WTC11 (cell line): Measurements from ENCODE around the gene ADGRG3. TPM values are rescaled to one million over a fixed set of nuclear protein-coding genes. Genes with fewer than 3 reads are reported as not detected.

Experiments
- ATAC-seq: fragments of 200-7000 bp; cut with Tn5 transposase; 2 replicates; pipeline ENCODE4 v1.10.0; 2021; ENCODE audit warnings: mild to moderate bottlenecking, moderate library complexity
- CTCF ChIA-PET: fragments of 300-600 bp; sonication (Branson Sonifier 250); formaldehyde crosslinking; loops from one replicate; lab custom pipeline; 2021; ENCODE audit warnings: antibody characterized with exemption; lab: Charles Lee
- POLR2A ChIA-PET: fragments of 350-600 bp; sonication (Branson Sonifier 250); formaldehyde crosslinking; loops from one replicate; lab custom pipeline; 2021; ENCODE audit warnings: antibody characterized with exemption; lab: Charles Lee
- DNase-seq: peaks from one replicate; pipeline ENCODE4 v3.0.0; 2021; ENCODE audit warnings: low spot score
- H3K27ac Mint-ChIP-seq: 2 replicates; pipeline ENCODE4 v1.8.0; 2021; ENCODE audit warnings: mixed read lengths
- H3K27me3 Mint-ChIP-seq: 2 replicates; pipeline ENCODE4 v1.8.0; 2021; ENCODE audit warnings: low read depth, mild to moderate bottlenecking, moderate library complexity, mixed read lengths
- H3K36me3 Mint-ChIP-seq: 2 replicates; pipeline ENCODE4 v1.8.0; 2021; ENCODE audit warnings: mixed read lengths
- H3K4me1 Mint-ChIP-seq: 2 replicates; pipeline ENCODE4 v1.8.0; 2022; ENCODE audit warnings: mixed read lengths
- H3K4me3 Mint-ChIP-seq: 2 replicates; pipeline ENCODE4 v1.8.0; 2021; ENCODE audit warnings: mild to moderate bottlenecking, moderate library complexity, mixed read lengths
- H3K9me3 Mint-ChIP-seq: 2 replicates; pipeline ENCODE4 v1.8.0; 2021; ENCODE audit warnings: mixed read lengths
- AR ChIP-seq: fragments of 250-450 bp; sonication (Bioruptor Pico); IDR thresholded peaks from 2 replicates; pipeline ENCODE4 v1.9.0; 2021; ENCODE audit warnings: mild to moderate bottlenecking
- ATF2 ChIP-seq: sonication (generic); formaldehyde crosslinking; IDR thresholded peaks from 2 replicates; pipeline ENCODE4 v1.8.1; 2022; ENCODE audit warnings: low read depth, missing genetic modification reagents, borderline replicate concordance
- ERG ChIP-seq: fragments of 250-450 bp; sonication (Bioruptor Pico); IDR thresholded peaks from 2 replicates; pipeline ENCODE4 v1.8.0; 2021; ENCODE audit warnings: mild to moderate bottlenecking
- GRHL2 ChIP-seq: fragments of 250-450 bp; sonication (Bioruptor Pico); IDR thresholded peaks from 2 replicates; pipeline ENCODE4 v1.8.0; 2022; ENCODE audit warnings: mild to moderate bottlenecking, moderate library complexity; ENCODE audit not compliant: insufficient replicate concordance, severe bottlenecking
- KAT7 ChIP-seq: sonication (generic); formaldehyde crosslinking; IDR thresholded peaks from 2 replicates; pipeline ENCODE4 v1.8.1; 2023; ENCODE audit warnings: missing genetic modification reagents, mild to moderate bottlenecking, borderline replicate concordance
- MAX ChIP-seq: sonication (generic); formaldehyde crosslinking; IDR thresholded peaks from 2 replicates; pipeline ENCODE4 v1.8.0; 2022; ENCODE audit warnings: mild to moderate bottlenecking, missing genetic modification reagents
- MLX ChIP-seq: sonication (generic); formaldehyde crosslinking; IDR thresholded peaks from 2 replicates; pipeline ENCODE4 v1.8.1; 2023; ENCODE audit warnings: mild to moderate bottlenecking, missing genetic modification reagents, moderate library complexity
- MXD4 ChIP-seq: fragments of 250-450 bp; sonication (Bioruptor Pico); IDR thresholded peaks from 2 replicates; pipeline ENCODE4 v1.8.0; 2021; ENCODE audit warnings: mild to moderate bottlenecking, moderate library complexity, borderline replicate concordance
- NFYB ChIP-seq: sonication (generic); formaldehyde crosslinking; conservative IDR thresholded peaks from 2 replicates; pipeline ENCODE4 v1.8.0; 2022; ENCODE audit warnings: low read depth, missing genetic modification reagents
- PRRX2 ChIP-seq: fragments of 250-450 bp; sonication (Bioruptor Pico); IDR thresholded peaks from 2 replicates; pipeline ENCODE4 v1.8.0; 2021; ENCODE audit warnings: mild to moderate bottlenecking
- ZMAT4 ChIP-seq: fragments of 250-450 bp; sonication (Bioruptor Pico); IDR thresholded peaks from 2 replicates; pipeline ENCODE4 v1.9.0; 2021; ENCODE audit warnings: mild to moderate bottlenecking
- ZNF138 ChIP-seq: sonication (generic); formaldehyde crosslinking; conservative IDR thresholded peaks from 2 replicates; pipeline ENCODE4 v1.8.1; 2022; ENCODE audit warnings: mild to moderate bottlenecking, moderate library complexity, missing genetic modification reagents
- ZNF219 ChIP-seq: sonication (generic); formaldehyde crosslinking; IDR thresholded peaks from 2 replicates; pipeline ENCODE4 v1.8.0; 2023; ENCODE audit warnings: missing genetic modification reagents, mild to moderate bottlenecking, borderline replicate concordance
- ZNF232 ChIP-seq: sonication (generic); formaldehyde crosslinking; IDR thresholded peaks from 2 replicates; pipeline ENCODE4 v1.8.0; 2022; ENCODE audit warnings: mild to moderate bottlenecking, missing genetic modification reagents
- ZNF423 ChIP-seq: fragments of 250-450 bp; sonication (Bioruptor Pico); IDR thresholded peaks from 2 replicates; pipeline ENCODE4 v2.1.2; 2022; ENCODE audit warnings: mild to moderate bottlenecking, moderate library complexity
- ZNF425 ChIP-seq: fragments of 250-450 bp; sonication (Bioruptor Pico); conservative IDR thresholded peaks from 2 replicates; pipeline ENCODE4 v1.9.0; 2021; ENCODE audit warnings: mild to moderate bottlenecking
- ZNF512 ChIP-seq: sonication (generic); formaldehyde crosslinking; IDR thresholded peaks from 2 replicates; pipeline ENCODE4 v1.8.1; 2022; ENCODE audit warnings: missing genetic modification reagents, borderline replicate concordance
- ZNF532 ChIP-seq: fragments of 250-450 bp; sonication (Bioruptor Pico); IDR thresholded peaks from 2 replicates; pipeline ENCODE4 v1.9.0; 2021; ENCODE audit warnings: mild to moderate bottlenecking, borderline replicate concordance
- total RNA-seq: library from RNA; stranded (reverse); gene quantifications from 3 replicates; pipeline ENCODE4 v1.2.3, GENCODE V29; 2021

The ADGRG3 gene
- total RNA-seq, 1 experiment from 2014 or later = 0.44 TPM

- no peak for TF ChIP-seq ZNF232 (CRISPR knock-in tag)
- no peak for TF ChIP-seq ZMAT4 (CRISPR knock-in tag)
- no peak for TF ChIP-seq ERG (CRISPR knock-in tag)
- no peak for TF ChIP-seq ZNF219 (CRISPR knock-in tag)
- TF ChIP-seq MLX = no peak
These were observed 54.5 kb downstream of the ADGRG3 start (continued) for GRCh38 chr16:57722651-57723050.

- DNase-seq = no peak
- Mint-ChIP-seq H3K27ac (no peak overlapping the region), H3K27me3 (no peaks in the 10 kb centered on the region), H3K4me1 (no peaks in the 10 kb centered on the region), H3K36me3 (no peaks in the 10 kb centered on the region), H3K4me3 (no peak overlapping the region), H3K9me3 (no peaks in the 10 kb centered on the region)
- ChIA-PET POLR2A (no interaction called here), CTCF (no interaction called here)
- no peak for ATAC-seq
- no peak for TF ChIP-seq PRRX2 (CRISPR knock-in tag)
- TF ChIP-seq ZNF423 (CRISPR knock-in tag) = no peak
- TF ChIP-seq NFYB (CRISPR knock-in tag) = no peak
- TF ChIP-seq ATF2 (CRISPR knock-in tag) = no peak
- no peak for TF ChIP-seq ZNF138 (CRISPR knock-in tag)
- TF ChIP-seq KAT7 (CRISPR knock-in tag) = no peak
- no peak for TF ChIP-seq MXD4 (CRISPR knock-in tag)
- TF ChIP-seq ZNF425 (CRISPR knock-in tag) = no peak
- no peak for TF ChIP-seq ZNF512 (CRISPR knock-in tag)
These were observed 55.1 kb downstream of the ADGRG3 start for GRCh38 chr16:57723170-57723569.

GRCh38 chr16:57724531-57724930 lies 56.4 kb downstream of the ADGRG3 start:
- no peak overlapping the region for H3K4me3 Mint-ChIP-seq
- H3K9me3 Mint-ChIP-seq = no peaks in the 10 kb centered on the region
- ChIA-PET POLR2A (interaction anchor here (0.7 kb wide), 1 partner anchor 49 kb away, joined by 6 read pairs; no protein-coding TSS in a partner anchor), CTCF (no interaction called here)
- H3K27me3 Mint-ChIP-seq = no peaks in the 10 kb centered on the region
- DNase-seq (no peak), ATAC-seq (no peak)
- H3K27ac Mint-ChIP-seq = no peak overlapping the region
- H3K36me3 Mint-ChIP-seq = no peaks in the 10 kb centered on the region
- no peaks in the 10 kb centered on the region for H3K4me1 Mint-ChIP-seq
- TF ChIP-seq AR (CRISPR knock-in tag) (no peak), ZNF532 (no peak), NFYB (CRISPR knock-in tag) (no peak), MAX (CRISPR knock-in tag) (no peak), GRHL2 (CRISPR knock-in tag) (no peak)
